K562 (cell line): ENCODE data around the gene RPS6KA4. TPM values are rescaled to one million over a fixed set of nuclear protein-coding genes. Genes with fewer than 3 reads are reported as not detected.
A peak's percentile ranks its signal among the peaks of the same experiment; 100 is the strongest.

Experiments
- ATAC-seq: fragments of 200-7000 bp; cut with Tn5 transposase; 3 replicates; pipeline ENCODE4 v1.9.1; 2020; ENCODE audit warnings: moderate library complexity
- BruUV-seq: library from RNA; stranded (reverse); fragments of 400-500 nt; replicated peaks from 2 replicates; lab custom pipeline; 2021; lab: Mats Ljungman, UMichigan
- CTCF ChIA-PET: fragments of 300-600 bp; formaldehyde crosslinking; extraction: SDS; loops from one replicate; lab custom pipeline; 2021; ENCODE audit warnings: low intra/inter-chr PET ratio; lab: Yijun Ruan, JAX
- POLR2A ChIA-PET: fragments of 300-600, 350-650 bp; sonication (Branson Sonifier 250); formaldehyde crosslinking; extraction: SDS; loops from one replicate; lab custom pipeline; 2021; ENCODE audit warnings: antibody characterized with exemption, inconsistent platforms; lab: Yijun Ruan, JAX
- DNase-seq, 4 experiments: peaks; one replicate each; pipeline versions ENCODE4 v3.0.0 to v3.0.0-alpha.2; 2011 to 2018; ENCODE audit warnings: low spot score in 3 of 4, mixed read lengths in 3 of 4; ENCODE audit errors: extremely low read depth in 1 of 4
- FAIRE-seq: peaks from 2 replicates; lab custom pipeline; 2011; peaks lifted over from hg19 to GRCh38; lab: Jason Lieb, UNC
- H2AFZ ChIP-seq: 2 replicates; pipeline ENCODE4 v1.6.0; 2011; ENCODE audit warnings: low read depth, low read length, control low read depth, inconsistent platforms
- H3K27ac ChIP-seq: fragments of 200-600 bp; 3 replicates; pipeline ENCODE4 v1.8.0; 2011; ENCODE audit warnings: low read depth, mild to moderate bottlenecking, control low read depth, inconsistent platforms, low read length, moderate library complexity, mixed read lengths; ENCODE audit errors: extremely low read depth
- H3K27me3 ChIP-seq, 2 experiments: fragments of 300-600 bp in 1 of 2; 2 replicates in 1 of 2; 3 replicates in 1 of 2; pipeline versions ENCODE4 v1.6.0 to v1.8.0; 2011; ENCODE audit warnings: inconsistent platforms in 2 of 2, low read length in 2 of 2, mild to moderate bottlenecking in 1 of 2, mixed read lengths in 1 of 2, moderate library complexity in 1 of 2; ENCODE audit not compliant: control insufficient read depth in 2 of 2, insufficient read depth in 2 of 2
- H3K36me3 ChIP-seq: fragments of 300-600 bp; 3 replicates; pipeline ENCODE4 v1.8.0; 2011; ENCODE audit warnings: mild to moderate bottlenecking, low read length, inconsistent platforms; ENCODE audit not compliant: control insufficient read depth, insufficient read depth
- H3K4me1 ChIP-seq, 2 experiments: fragments of 200-600 bp in 1 of 2; replicated peaks in 1 of 2; 2 replicates in 1 of 2; 3 replicates in 1 of 2; pipeline versions ENCODE4 v1.5.1 to v1.8.0; 2011; ENCODE audit warnings: inconsistent platforms in 2 of 2, low read length in 2 of 2, mild to moderate bottlenecking in 1 of 2, mixed read lengths in 1 of 2, moderate library complexity in 1 of 2; ENCODE audit not compliant: control insufficient read depth in 2 of 2, insufficient read depth in 2 of 2
- H3K4me2 ChIP-seq: 2 replicates; pipeline ENCODE4 v1.6.1; 2011; ENCODE audit warnings: low read length, control low read depth, inconsistent platforms, mixed read lengths; ENCODE audit not compliant: insufficient read depth
- H3K4me3 ChIP-seq: fragments of 200-600 bp; sonication (generic), shearing (Covaris generic); 2 replicates; pipeline ENCODE4 v1.5.1; 2016; ENCODE audit warnings: control low read depth, inconsistent platforms
- H3K79me2 ChIP-seq: fragments of 200-600 bp; 3 replicates; pipeline ENCODE4 v1.8.0; 2011; ENCODE audit warnings: low read length, inconsistent platforms; ENCODE audit not compliant: control insufficient read depth, insufficient read depth
- H3K9ac ChIP-seq, 2 experiments: 2 replicates each; pipeline versions ENCODE4 v1.6.0 to v1.6.1; 2011; ENCODE audit warnings: low read depth in 2 of 2, low read length in 2 of 2, control low read depth in 1 of 2, inconsistent platforms in 1 of 2, mild to moderate bottlenecking in 1 of 2, mixed read lengths in 1 of 2; ENCODE audit not compliant: insufficient read depth in 1 of 2
- H3K9me1 ChIP-seq: one replicate; pipeline ENCODE4 v1.6.0; 2011; ENCODE audit warnings: inconsistent platforms, mild to moderate bottlenecking, low read length, moderate library complexity; ENCODE audit not compliant: control insufficient read depth, insufficient read depth
- H3K9me3 ChIP-seq: replicated peaks from 2 replicates; pipeline ENCODE4 v1.5.1; 2011; ENCODE audit warnings: low read depth, low read length, inconsistent platforms; ENCODE audit not compliant: control insufficient read depth, insufficient read depth
- H4K20me1 ChIP-seq: replicated peaks from 2 replicates; pipeline ENCODE4 v1.6.1; 2011; ENCODE audit warnings: low read length, inconsistent platforms, mixed read lengths; ENCODE audit not compliant: control insufficient read depth, insufficient read depth
- C11orf30 ChIP-seq: fragments of 450-650 bp; IDR thresholded peaks from 2 replicates; pipeline ENCODE4 v1.6.1; 2016; ENCODE audit warnings: low read depth, mild to moderate bottlenecking
- GTF2F1 ChIP-seq: IDR thresholded peaks from 2 replicates; pipeline ENCODE4 v1.6.1; 2011; ENCODE audit warnings: low read depth, low read length, improper control_type of control experiment
- MAFG ChIP-seq: fragments of 450-650 bp; conservative IDR thresholded peaks from 2 replicates; pipeline ENCODE4 v1.6.1; 2016; ENCODE audit warnings: missing genetic modification characterization, missing compliant biosample characterization
- MAFK ChIP-seq: IDR thresholded peaks from 2 replicates; pipeline ENCODE4 v1.6.1; 2011; ENCODE audit warnings: low read length, improper control_type of control experiment
- MYC ChIP-seq, 2 experiments: fragments of 250-450 bp in 1 of 2; sonication (Bioruptor Pico) in 1 of 2; IDR thresholded peaks; 2 replicates each; pipeline versions ENCODE4 v1.5.1 to v1.6.1; 2012 to 2021; ENCODE audit warnings: low read depth in 2 of 2, borderline replicate concordance in 1 of 2, improper control_type of control experiment in 1 of 2, low read length in 1 of 2, mild to moderate bottlenecking in 1 of 2, moderate library complexity in 1 of 2
- STAT5B ChIP-seq: fragments of 250-450 bp; sonication (Bioruptor Pico); IDR thresholded peaks from 2 replicates; pipeline ENCODE4 v1.8.0; 2021; ENCODE audit warnings: mild to moderate bottlenecking, inconsistent platforms
- ZBTB11 ChIP-seq, 3 experiments: fragments of 200-800 bp in 1 of 3; fragments of 250-450 bp in 1 of 3; fragments of 450-650 bp in 1 of 3; sonication (Bioruptor Pico) in 1 of 3; sonication (Bioruptor generic) in 1 of 3; formaldehyde crosslinking in 1 of 3; IDR thresholded peaks; 2 replicates each; pipeline versions ENCODE4 v1.6.1 to v1.8.0; 2016 to 2022; ENCODE audit warnings: mild to moderate bottlenecking in 2 of 3, missing genetic modification characterization in 2 of 3, missing compliant biosample characterization in 1 of 3, moderate library complexity in 1 of 3
- ZNF316 ChIP-seq: fragments of 450-650 bp; IDR thresholded peaks from 2 replicates; pipeline ENCODE4 v1.6.1; 2016
- WGBS: fragments of 100-300 bp; shearing (Covaris generic); methylation state at CpG from one replicate; pipeline ENCODE4 v1.1.6; 2016; ENCODE audit warnings: low coverage, mixed read lengths; ENCODE audit not compliant: insufficient coverage; ENCODE audit errors: missing lambda C conversion rate; 5-methylcytosine and 5-hydroxymethylcytosine counted together
- in situ Hi-C: fragments of 300-500 bp; cut with MboI; formaldehyde crosslinking; loops from 4 replicates; pipeline ENCODE4 v1.15.0; 2018; ENCODE audit warnings: inconsistent platforms, mixed read lengths
- intact Hi-C: fragments of 100-400 bp; cut with micrococcal nuclease; formaldehyde crosslinking; loops from 2 replicates; pipeline ENCODE4 v1.14.2; 2022
- polyA plus RNA-seq, 8 experiments: library from polyadenylated mRNA; depleted of rRNA in 4 of 8; stranded (reverse) in 5 of 8; unstranded in 3 of 8; fragments of >200 nt; fragmentation: Nextera tagmentation in 2 of 8; fragmentation: Illumina TruSeq in 1 of 8; extraction: Ambion mirVana in 2 of 8; extraction: Trizol in 1 of 8; gene quantifications; 2 replicates each; pipeline versions ENCODE4 v1.2.1 to v1.2.3, GENCODE V29; 2011 to 2014; ENCODE audit warnings: inconsistent platforms in 1 of 8, missing spikeins in 1 of 8
- total RNA-seq, 7 experiments: library from RNA; depleted of rRNA in 6 of 7; stranded (reverse); fragments of >200 nt in 6 of 7; fragmentation: Illumina TruSeq in 2 of 7; extraction: Trizol in 2 of 7; gene quantifications; 2 replicates each; pipeline versions ENCODE4 v1.2.1 to v1.2.3, GENCODE V29; 2011 to 2021; ENCODE audit warnings: low replicate concordance in 1 of 7

RPS6KA4 gene
- total and polyA plus RNA-seq, 9 of the 15 experiments (the other 6 are each of a cell fraction or from before 2014, with no cell fraction given): 0.15 to 23.8 (median 9.8) TPM

- ChIA-PET POLR2A (interaction anchor here (1.4 kb wide), 1 partner anchor 17 kb away, joined by 4 read pairs; no protein-coding TSS in a partner anchor), CTCF (no interaction called here)
- Histone ChIP-seq H4K20me1 (no peaks in the 10 kb centered on the region; the same call in 1 of the 2 replicates), H3K4me3 (no peak overlapping the region), H2AFZ (peak overlapping the region; percentile 2; the same call in 1 of the 2 replicates), H3K79me2 (no peaks in the 10 kb centered on the region), H3K36me3 (no peaks in the 10 kb centered on the region), H3K4me2 (no peak overlapping the region), H3K9me1 (no peaks in the 10 kb centered on the region), H3K9ac (peak overlapping the region in 1 of 2 experiments; percentile 66; a peak in 1 of 4 replicates), H3K4me1 (peaks cover 37 to 64% of the 10 kb centered on the region in 2 experiments), H3K27me3 (no peaks in the 10 kb centered on the region), H3K9me3 (no peaks in the 10 kb centered on the region), H3K27ac (no peak overlapping the region)
- no peak for ATAC-seq
- intact Hi-C loops (no loop called here), in situ Hi-C loops (no loop called here)
- TF ChIP-seq MAFK (0 out of 2 replicates have a peak, but pooled peaks have one; percentile 5), ZBTB11 (CRISPR knock-in tag; IDR thresholded peaks at IDR 0.05) (0 out of 6 replicates have a peak, but pooled peaks of 1 of the 3 experiments have one; percentile 13), MYC (IDR thresholded peaks at IDR 0.05; ENCODE audit: low read depth, low read length) (no peak), MYC (CRISPR knock-in tag; IDR thresholded peaks at IDR 0.05; ENCODE audit: borderline replicate concordance, low read depth) (no peak), C11orf30 (0 out of 2 replicates have a peak, but pooled peaks have one; percentile 29), GTF2F1 (no peak), ZNF316 (peak; percentile 57), STAT5B (CRISPR knock-in tag) (no peak), MAFG (tag) (0 out of 2 replicates have a peak, but pooled peaks have one; percentile 10)
- no peak for FAIRE-seq
- no peak for DNase-seq
- no TSS peak for BruUV-seq
- 35% methylated on average over 4 of the region's 4 CpGs for WGBS
These were observed 19.7 kb upstream of the RPS6KA4 start for GRCh38 chr11:64339286-64339685.
